ENCODE results near the gene ERICH6. TPM values are rescaled to one million over a fixed set of nuclear protein-coding genes. Genes with fewer than 3 reads are reported as not detected.
"Not testable (repeated sequence)": the region's sequence is repeated elsewhere in the genome, so short reads cannot be mapped to it uniquely, and the experiment has no call there.

The ERICH6 gene
- polyA plus RNA-seq, 10 donors, result 0.13 to 0.83 (median 0.52) TPM; not detected in 5

- no peak for DNase-seq
These were observed 21.4 kb downstream of the ERICH6 start for GRCh38 chr3:150682279-150682678.

- no peak for DNase-seq
These were observed 22.7 kb downstream of the ERICH6 start for GRCh38 chr3:150681057-150681456.

DNA sequence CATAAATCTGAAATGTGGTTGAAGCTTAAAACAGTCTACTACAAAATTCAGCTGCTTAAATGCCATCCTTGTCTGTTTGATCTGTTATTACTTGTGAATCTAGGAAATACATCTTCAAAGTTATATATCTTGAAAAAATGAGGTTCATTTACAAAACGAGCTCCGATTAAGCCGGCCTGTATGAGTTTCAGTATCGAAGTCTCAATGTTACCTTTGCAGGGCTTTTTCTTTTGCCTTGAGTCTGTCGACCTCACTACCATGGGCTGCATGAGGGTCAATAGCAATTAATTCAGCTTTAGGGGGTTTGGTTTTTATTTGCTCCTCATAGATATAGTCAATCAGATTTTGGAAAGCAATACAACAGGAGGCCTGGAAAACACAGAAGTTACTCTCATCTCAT lies 23.2 kb downstream of the ERICH6 start:
- DNase-seq, result no peak

- no peak for DNase-seq
These were observed 28.1 kb downstream of the ERICH6 start for GRCh38 chr3:150675587-150675986.

DNA sequence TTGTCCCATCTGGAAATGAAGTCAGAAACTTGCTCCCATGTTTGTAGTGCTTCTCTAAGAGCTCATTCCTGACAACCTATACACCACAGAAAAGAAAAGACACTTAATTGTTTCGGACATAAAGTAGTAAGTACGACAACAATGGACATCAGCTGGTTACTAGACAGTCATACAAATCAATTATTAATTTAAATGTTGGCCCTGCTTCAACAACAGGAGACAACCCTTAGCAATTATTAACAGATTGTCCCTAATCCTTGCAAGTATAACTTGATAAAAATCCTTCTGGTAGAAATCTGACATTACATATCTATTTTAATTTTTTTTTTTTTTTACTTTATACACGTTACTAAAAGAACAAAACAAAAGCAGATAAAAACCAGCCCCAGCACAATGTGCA lies 29.8 kb downstream of the ERICH6 start:
- no peak for DNase-seq

DNA sequence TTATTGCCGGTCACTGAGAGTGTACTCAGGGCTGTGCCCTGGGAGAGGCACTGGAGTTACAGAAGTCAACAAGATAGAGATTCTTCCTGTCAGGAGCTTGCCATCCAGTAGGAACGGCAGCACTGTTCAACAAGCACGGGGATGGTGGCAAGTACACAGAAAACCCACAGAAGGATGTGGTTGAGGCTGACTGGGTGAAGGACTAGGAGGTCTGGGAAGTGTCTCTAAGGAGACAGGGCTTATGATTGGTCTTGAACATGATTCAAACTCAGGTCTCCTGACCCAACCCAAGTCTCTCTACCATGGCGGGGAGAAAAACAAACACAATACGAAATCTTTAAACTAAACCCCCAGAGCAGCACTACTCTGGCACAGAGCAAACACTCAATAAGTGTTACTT lies 37.6 kb downstream of the ERICH6 start:
- no peak for DNase-seq

GRCh38 chr3:150663461-150663860 lies 40.3 kb downstream of the ERICH6 start:
- DNase-seq, result no peak

DNA sequence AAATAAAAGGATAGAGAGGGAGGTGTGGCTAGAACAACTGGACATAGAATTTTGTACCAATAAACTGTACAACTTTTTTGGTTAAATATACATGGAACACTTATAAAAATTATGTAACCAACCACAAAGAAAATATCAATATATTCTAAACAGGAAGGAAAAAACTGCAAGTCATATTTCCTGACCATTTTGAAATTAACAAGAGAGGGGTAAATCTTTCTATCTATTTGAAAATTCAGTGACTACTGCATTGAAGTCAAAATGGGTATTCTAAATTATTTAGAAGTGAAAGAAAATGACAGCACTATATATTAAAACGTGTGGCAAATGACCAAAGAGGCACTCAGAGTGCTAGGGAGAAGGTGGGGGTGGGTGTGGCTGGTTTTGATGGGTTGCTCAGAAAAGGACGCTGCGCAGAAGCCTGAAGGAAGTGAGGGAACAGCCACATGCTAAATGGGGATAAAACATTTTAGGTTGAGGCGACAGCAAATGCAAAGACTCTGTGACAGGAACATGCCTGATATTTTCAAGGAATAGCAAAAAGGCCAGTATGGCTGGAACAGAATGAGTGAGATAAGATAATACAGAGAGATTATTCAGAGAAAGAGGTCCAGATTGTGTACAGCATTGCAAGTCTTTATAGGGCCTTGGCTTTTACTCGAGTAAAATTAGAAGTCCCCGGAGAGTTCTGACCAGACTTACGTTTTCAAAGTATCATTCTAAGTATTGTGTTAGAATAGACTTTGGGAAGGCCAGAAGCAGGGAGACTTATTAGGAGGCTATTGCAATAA lies 41.1 kb downstream of the ERICH6 start:
- no peak for DNase-seq

- no peak for DNase-seq
These were observed 47.4 kb downstream of the ERICH6 start for GRCh38 chr3:150656316-150656715.

GRCh38 chr3:150653110-150653561 lies 50.6 kb downstream of the ERICH6 start:
- DNase-seq, result no peak

- no peak for DNase-seq
These were observed 63.5 kb downstream of the ERICH6 start for GRCh38 chr3:150640256-150640655.

DNA sequence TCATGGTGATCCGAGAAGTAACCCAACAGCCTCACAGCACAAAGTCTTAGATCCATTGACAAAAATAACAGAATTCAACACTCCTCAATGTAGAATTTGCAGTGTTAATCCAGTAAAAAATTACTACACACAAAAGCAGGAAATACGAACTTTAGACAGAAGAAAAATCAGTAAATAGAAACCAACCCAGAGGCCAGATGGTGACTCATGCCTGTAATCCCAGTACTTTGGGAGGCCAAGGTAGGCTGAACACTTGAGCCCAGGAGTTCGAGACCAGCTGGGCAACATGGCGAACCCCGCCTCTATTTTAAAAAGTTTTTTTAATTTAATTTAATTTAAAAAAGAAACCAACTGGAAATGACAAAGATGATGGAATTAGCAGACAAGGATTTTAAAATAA lies 64.5 kb downstream of the ERICH6 start:
- no peak for DNase-seq

DNA sequence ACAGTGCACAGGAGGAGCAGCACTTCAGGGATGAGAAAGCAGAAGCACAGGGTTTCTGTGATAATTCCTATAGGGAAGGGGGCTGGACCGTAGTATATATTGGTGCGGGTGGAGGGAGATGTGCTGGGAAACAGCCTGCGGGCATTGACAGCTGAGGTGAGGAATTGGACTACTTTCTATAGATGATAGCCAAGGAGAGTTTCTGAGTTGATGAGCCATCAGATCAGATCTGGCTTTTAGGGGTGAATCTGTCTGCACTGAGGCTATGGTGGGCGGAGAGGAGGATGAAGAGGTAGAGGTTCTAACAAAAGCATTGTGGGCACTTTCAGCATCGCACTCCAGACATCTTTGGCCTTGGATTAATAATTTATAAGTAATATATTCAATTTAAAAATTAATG lies 67.5 kb downstream of the ERICH6 start:
- DNase-seq, result no peak

DNA sequence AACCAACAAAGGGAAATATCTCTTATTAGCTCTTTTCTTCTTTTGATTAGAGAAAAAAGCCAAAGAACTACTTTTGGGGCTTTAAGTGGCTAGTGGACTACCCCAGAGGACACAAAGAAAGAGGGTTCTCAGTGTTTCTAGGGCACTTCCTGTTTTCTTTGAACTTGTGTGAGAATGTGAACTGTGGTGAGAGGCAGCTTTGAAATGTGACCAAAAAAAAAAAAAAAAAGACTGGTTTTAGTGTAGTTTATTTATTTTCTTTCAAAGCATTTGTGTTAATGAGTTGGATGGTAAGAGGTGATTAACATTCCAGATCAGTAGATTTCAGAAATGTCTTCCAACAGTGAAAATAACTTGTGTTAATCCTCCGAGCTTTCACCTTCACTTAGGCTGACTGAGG lies 68.2 kb downstream of the ERICH6 start:
- DNase-seq, result no peak

DNA sequence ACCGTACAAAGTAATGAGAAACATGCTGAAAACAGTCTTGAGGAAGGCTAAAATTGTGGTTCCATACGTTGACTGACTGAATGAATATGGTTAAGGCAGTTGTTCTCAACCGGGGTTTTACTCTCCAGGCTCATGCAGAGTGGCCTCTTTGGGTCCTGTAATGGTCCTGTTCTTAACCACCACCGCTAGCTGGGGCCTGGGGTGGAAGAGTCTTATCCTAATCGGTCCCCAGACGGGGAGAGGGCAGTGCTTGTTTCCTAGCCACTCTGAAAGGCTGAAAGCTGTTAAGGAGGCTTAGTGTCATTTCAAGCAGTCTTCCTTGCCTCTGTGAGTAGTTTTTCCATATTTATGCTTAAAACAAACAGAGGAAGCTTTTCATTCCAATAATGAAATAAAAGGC lies 68.6 kb downstream of the ERICH6 start:
- no peak for DNase-seq

- DNase-seq, result no peak
These were observed 72.1 kb downstream of the ERICH6 start for GRCh38 chr3:150631515-150632221.

- peak; percentile 19 to 49 (median 32) for DNase-seq
These were observed 76.2 kb downstream of the ERICH6 start for GRCh38 chr3:150627557-150627956.

DNA sequence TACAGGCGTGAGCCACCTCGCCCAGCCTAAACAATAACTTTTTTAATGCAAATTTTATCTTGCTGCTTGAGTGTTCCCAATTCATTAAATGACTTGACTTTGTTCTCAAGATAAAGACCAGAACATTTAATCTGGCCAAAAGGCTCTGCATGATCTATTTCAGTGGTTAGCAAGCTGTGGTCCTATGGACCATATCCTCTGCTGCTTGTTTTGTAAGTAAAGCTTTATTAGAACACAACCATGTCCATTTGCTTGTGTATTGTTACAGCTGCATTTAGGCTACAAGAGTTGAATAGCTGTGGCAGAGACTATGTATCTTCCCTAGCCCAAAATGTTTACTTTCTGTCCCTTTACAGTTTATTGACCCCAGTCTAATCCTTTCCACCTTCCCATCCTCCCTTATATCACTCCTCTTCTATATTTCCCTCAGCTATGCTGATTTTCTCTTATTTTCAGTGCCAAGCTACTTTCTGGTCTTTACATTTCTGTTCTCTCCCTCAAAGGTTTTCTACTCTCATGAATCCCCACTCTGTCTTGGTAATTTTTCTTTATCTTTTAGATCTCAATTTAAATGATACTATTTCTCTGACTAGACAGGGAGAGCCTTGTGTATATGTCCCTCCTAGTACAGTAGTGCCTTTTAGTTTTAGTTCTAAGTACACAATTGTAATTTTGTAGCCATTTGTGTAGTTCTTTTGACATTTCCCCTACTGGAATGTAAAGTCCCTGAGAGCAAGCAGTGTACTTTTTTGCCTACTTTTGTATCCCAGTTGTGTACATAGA lies 77.4 kb downstream of the ERICH6 start:
- no peak for DNase-seq

GRCh38 chr3:150623945-150624344 lies 79.8 kb downstream of the ERICH6 start:
- no peak for DNase-seq

GRCh38 chr3:150622955-150623354 lies 80.8 kb downstream of the ERICH6 start:
- DNase-seq, result not testable (repeated sequence)

GRCh38 chr3:150620002-150620689 lies 83.6 kb downstream of the ERICH6 start:
- no peak for DNase-seq
